RWPE2 (cell line): ENCODE measurements around the gene NTN5.

Experiments used
- ATAC-seq: fragments of 200-7000 bp; cut with Tn5 transposase; 3 replicates; pipeline ENCODE4 v1.9.1; 2021; ENCODE audit warnings: low read depth
- DNase-seq: peaks from one replicate; pipeline ENCODE4 v3.0.0-alpha.2; 2020; ENCODE audit warnings: low spot score
- H3K27ac ChIP-seq: fragments of 450-650 bp; 2 replicates; pipeline ENCODE4 v1.5.1; 2017; ENCODE audit warnings: mild to moderate bottlenecking; ENCODE audit not compliant: poor library complexity, severe bottlenecking
- H3K27me3 ChIP-seq: fragments of 250-450 bp; sonication (Bioruptor Pico); 2 replicates; pipeline ENCODE4 v1.5.1; 2021; ENCODE audit warnings: mild to moderate bottlenecking, moderate library complexity; ENCODE audit not compliant: insufficient read depth, poor library complexity, severe bottlenecking
- H3K36me3 ChIP-seq: fragments of 250-450 bp; sonication (Bioruptor Pico); 2 replicates; pipeline ENCODE4 v1.5.1; 2020; ENCODE audit warnings: low read depth, mild to moderate bottlenecking, moderate library complexity
- H3K4me1 ChIP-seq: fragments of 250-450 bp; sonication (Bioruptor Pico); 2 replicates; pipeline ENCODE4 v1.5.1; 2021; ENCODE audit warnings: mild to moderate bottlenecking, moderate library complexity; ENCODE audit not compliant: insufficient read depth, poor library complexity, severe bottlenecking
- H3K4me3 ChIP-seq: fragments of 250-450 bp; sonication (Bioruptor Pico); 2 replicates; pipeline ENCODE4 v1.5.1; 2021; ENCODE audit warnings: mild to moderate bottlenecking, moderate library complexity; ENCODE audit not compliant: severe bottlenecking
- H3K9me3 ChIP-seq: fragments of 250-450 bp; sonication (Bioruptor Pico); 2 replicates; pipeline ENCODE4 v1.5.1; 2021; ENCODE audit warnings: mild to moderate bottlenecking, moderate library complexity; ENCODE audit not compliant: severe bottlenecking
- CTCF ChIP-seq: fragments of 450-650 bp; IDR thresholded peaks from one replicate; pipeline ENCODE4 v1.5.1; 2017; ENCODE audit warnings: mild to moderate bottlenecking, moderate library complexity; ENCODE audit not compliant: poor library complexity, severe bottlenecking

Gene NTN5

GRCh38 chr19:48708471-48708870 lies 35.7 kb upstream of the NTN5 start:
- H3K27me3 ChIP-seq = no peaks in the 10 kb centered on the region
- no peak for TF ChIP-seq CTCF
- H3K4me1 ChIP-seq = peaks cover 5% of the 10 kb centered on the region
- no peaks in the 10 kb centered on the region for H3K36me3 ChIP-seq
- no peaks in the 10 kb centered on the region for H3K9me3 ChIP-seq
- H3K4me3 ChIP-seq = no peak overlapping the region
- DNase-seq = no peak
- no peak for ATAC-seq
- no peak overlapping the region for H3K27ac ChIP-seq

GRCh38 chr19:48705431-48705830 lies 32.6 kb upstream of the NTN5 start:
- DNase-seq (no peak), ATAC-seq (no peak)
- Histone ChIP-seq H3K9me3 (no peaks in the 10 kb centered on the region), H3K4me3 (no peak overlapping the region), H3K36me3 (no peaks in the 10 kb centered on the region), H3K4me1 (no peaks in the 10 kb centered on the region), H3K27me3 (no peaks in the 10 kb centered on the region), H3K27ac (no peak overlapping the region)
- TF ChIP-seq CTCF = no peak

- no peak for TF ChIP-seq CTCF
- ATAC-seq = no peak
- H3K4me1 ChIP-seq = no peaks in the 10 kb centered on the region
Measured at GRCh38 chr19:48703316-48703715, 30.5 kb upstream of the NTN5 start.

GRCh38 chr19:48702701-48703100 lies 29.9 kb upstream of the NTN5 start:
- Histone ChIP-seq H3K4me3 (no peak overlapping the region), H3K27me3 (no peaks in the 10 kb centered on the region), H3K27ac (no peak overlapping the region), H3K4me1 (no peaks in the 10 kb centered on the region), H3K9me3 (no peaks in the 10 kb centered on the region), H3K36me3 (no peaks in the 10 kb centered on the region)
- ATAC-seq = no peak
- no peak for TF ChIP-seq CTCF
- no peak for DNase-seq

More at GRCh38 chr19:48703316-48703715, 30.5 kb upstream of the NTN5 start:
- no peaks in the 10 kb centered on the region for H3K36me3 ChIP-seq
- H3K9me3 ChIP-seq = no peaks in the 10 kb centered on the region
- no peak overlapping the region for H3K27ac ChIP-seq
- DNase-seq = no peak
- H3K4me3 ChIP-seq = no peak overlapping the region
- H3K27me3 ChIP-seq = no peaks in the 10 kb centered on the region

- H3K27me3 ChIP-seq = no peaks in the 10 kb centered on the region
- H3K4me1 ChIP-seq = peaks cover 7% of the 10 kb centered on the region
- H3K27ac ChIP-seq = no peak overlapping the region
- peak; percentile 45; the same call in 2 of the 3 replicates for ATAC-seq
- no peak overlapping the region for H3K4me3 ChIP-seq
- H3K9me3 ChIP-seq = no peaks in the 10 kb centered on the region
- no peak for DNase-seq
- no peaks in the 10 kb centered on the region for H3K36me3 ChIP-seq
- TF ChIP-seq CTCF = no peak
Measured at GRCh38 chr19:48698046-48698445, 25.2 kb upstream of the NTN5 start.
